Lower lobe of right lung (tissue), 2 donors: Measurements from ENCODE around the gene RUFY2. TPM values are rescaled to one million over a fixed set of nuclear protein-coding genes. Genes with fewer than 3 reads are reported as not detected.

Source experiments
- ATAC-seq, 2 donors: fragments of 200-7000 bp; cut with Tn5 transposase; one replicate each; pipeline ENCODE4 v1.9.1; 2020 to 2022; ENCODE audit warnings: mild to moderate bottlenecking in 2 of 2, moderate library complexity in 2 of 2
- DNase-seq: peaks from one replicate; pipeline ENCODE4 v3.0.0-alpha.2; 2020
- H3K27ac ChIP-seq: fragments of 200-600 bp; one replicate; pipeline ENCODE4 v1.8.0; 2022
- H3K27me3 ChIP-seq: fragments of 200-600 bp; one replicate; pipeline ENCODE4 v1.8.0; 2022; ENCODE audit warnings: low read depth
- H3K36me3 ChIP-seq: fragments of 200-600 bp; one replicate; pipeline ENCODE4 v1.8.0; 2022; ENCODE audit warnings: mild to moderate bottlenecking
- H3K4me1 ChIP-seq: fragments of 200-600 bp; one replicate; pipeline ENCODE4 v1.8.0; 2022
- H3K4me3 ChIP-seq: fragments of 200-600 bp; one replicate; pipeline ENCODE4 v1.8.0; 2022; ENCODE audit warnings: mild to moderate bottlenecking
- H3K9me3 ChIP-seq: fragments of 200-600 bp; one replicate; pipeline ENCODE4 v1.8.0; 2022
- CTCF ChIP-seq: fragments of 200-600 bp; IDR thresholded peaks from one replicate; pipeline ENCODE4 v1.8.0; 2022; ENCODE audit warnings: antibody characterized with exemption, mild to moderate bottlenecking
- intact Hi-C: fragments of 100-400 bp; cut with DNase I; formaldehyde crosslinking; loops from one replicate; pipeline ENCODE4 v1.11.0; 2022
- total RNA-seq: library from RNA; stranded (reverse); fragmentation: NEBNext Ultra II Directional; extraction: Animal tissue kit (Norgen Biotek cat#: 25700); gene quantifications from one replicate; pipeline ENCODE4 v1.2.1, GENCODE V29; 2021
- donor health status: DM: no; HTN: yes; CAD: no; lungs with severe emphysema.

The RUFY2 gene
- total RNA-seq, 1 donor from 2014 or later, result 24.8 TPM

DNA sequence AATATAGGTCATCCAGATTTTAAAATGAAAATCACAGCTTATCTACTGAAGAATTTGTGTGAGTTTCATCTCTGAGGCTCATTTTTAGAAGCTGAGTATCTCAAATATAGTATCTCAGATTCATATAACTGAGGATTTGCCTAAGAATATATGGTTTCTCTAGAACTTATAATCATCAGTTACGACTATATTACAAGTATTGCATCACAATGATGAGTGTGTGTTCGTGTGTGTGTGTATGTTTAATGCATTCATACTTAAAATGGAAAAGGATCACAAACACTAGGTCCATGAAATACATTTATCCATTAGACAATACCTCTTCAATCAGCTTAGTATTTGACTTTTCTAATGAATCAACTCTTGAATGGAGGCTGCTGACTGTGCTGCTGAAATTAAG is 21.3 kb downstream of the RUFY2 start:
- H3K4me3 ChIP-seq, result no peak overlapping the region
- H3K27me3 ChIP-seq, result no peaks in the 10 kb centered on the region
- DNase-seq (no peak), ATAC-seq (no peak)
- peaks cover 97% of the 10 kb centered on the region for H3K36me3 ChIP-seq
- no peak for TF ChIP-seq CTCF
- H3K9me3 ChIP-seq, result no peaks in the 10 kb centered on the region
- intact Hi-C loops, result no loop called here
- H3K4me1 ChIP-seq, result no peaks in the 10 kb centered on the region
- no peak overlapping the region for H3K27ac ChIP-seq

- Histone ChIP-seq H3K27me3 (no peaks in the 10 kb centered on the region), H3K4me3 (no peak overlapping the region), H3K27ac (no peak overlapping the region), H3K4me1 (no peaks in the 10 kb centered on the region), H3K36me3 (peaks cover 78% of the 10 kb centered on the region), H3K9me3 (peaks cover 5% of the 10 kb centered on the region)
- DNase-seq (no peak), ATAC-seq (no peak)
- intact Hi-C loops, result no loop called here
- no peak for TF ChIP-seq CTCF
Measured at GRCh38 chr10:68371604-68372003, 35.5 kb downstream of the RUFY2 start.

- H3K27ac ChIP-seq, result no peak overlapping the region
- intact Hi-C loops, result no loop called here
- peaks cover 69% of the 10 kb centered on the region for H3K36me3 ChIP-seq
Measured at GRCh38 chr10:68367121-68367520, 40.0 kb downstream of the RUFY2 start.

GRCh38 chr10:68366600-68366999 is 40.5 kb downstream of the RUFY2 start:
- no peak for DNase-seq
- Histone ChIP-seq H3K4me3 (no peak overlapping the region), H3K27ac (no peak overlapping the region), H3K27me3 (no peaks in the 10 kb centered on the region), H3K36me3 (peaks cover 69% of the 10 kb centered on the region), H3K9me3 (no peaks in the 10 kb centered on the region), H3K4me1 (no peaks in the 10 kb centered on the region)
- no peak for ATAC-seq
- intact Hi-C loops, result no loop called here
- no peak for TF ChIP-seq CTCF

More at GRCh38 chr10:68367121-68367520, 40.0 kb downstream of the RUFY2 start:
- ATAC-seq (no peak), DNase-seq (no peak)
- Histone ChIP-seq H3K27me3 (no peaks in the 10 kb centered on the region), H3K4me3 (no peak overlapping the region), H3K4me1 (no peaks in the 10 kb centered on the region), H3K9me3 (no peaks in the 10 kb centered on the region)
- TF ChIP-seq CTCF, result no peak

DNA sequence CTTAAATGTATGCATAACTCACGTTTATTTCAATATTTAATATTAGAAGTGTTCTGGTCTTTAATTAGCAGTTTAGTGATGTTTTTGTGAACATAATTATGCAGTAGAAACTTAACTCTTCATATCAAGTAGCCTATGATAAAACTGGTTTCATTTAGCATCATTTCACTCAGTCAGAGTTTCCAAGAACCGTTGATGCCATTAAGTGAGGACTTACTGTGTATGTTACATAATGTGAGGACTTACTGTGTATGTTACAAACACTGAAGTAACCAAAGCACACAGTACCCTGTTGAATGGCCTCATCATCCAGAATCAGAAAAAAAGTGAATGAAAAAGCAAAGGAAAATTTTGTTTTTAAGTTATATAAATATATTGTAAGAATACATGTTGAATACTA is 41.5 kb downstream of the RUFY2 start:
- Histone ChIP-seq H3K9me3 (no peaks in the 10 kb centered on the region), H3K4me1 (no peaks in the 10 kb centered on the region), H3K36me3 (peaks cover 69% of the 10 kb centered on the region), H3K4me3 (no peak overlapping the region), H3K27ac (no peak overlapping the region), H3K27me3 (no peaks in the 10 kb centered on the region)
- ATAC-seq, result no peak
- no peak for DNase-seq
- no peak for TF ChIP-seq CTCF
- intact Hi-C loops, result no loop called here
